Measurements from ENCODE around the gene TRAIP. TPM values are rescaled to one million over a fixed set of nuclear protein-coding genes. Genes with fewer than 3 reads are reported as not detected.
"Not testable (repeated sequence)": the region's sequence is repeated elsewhere in the genome, so short reads cannot be mapped to it uniquely, and the experiment has no call there.

TRAIP gene
- total RNA-seq, 1 donor from 2014 or later: 3.2 TPM

DNA sequence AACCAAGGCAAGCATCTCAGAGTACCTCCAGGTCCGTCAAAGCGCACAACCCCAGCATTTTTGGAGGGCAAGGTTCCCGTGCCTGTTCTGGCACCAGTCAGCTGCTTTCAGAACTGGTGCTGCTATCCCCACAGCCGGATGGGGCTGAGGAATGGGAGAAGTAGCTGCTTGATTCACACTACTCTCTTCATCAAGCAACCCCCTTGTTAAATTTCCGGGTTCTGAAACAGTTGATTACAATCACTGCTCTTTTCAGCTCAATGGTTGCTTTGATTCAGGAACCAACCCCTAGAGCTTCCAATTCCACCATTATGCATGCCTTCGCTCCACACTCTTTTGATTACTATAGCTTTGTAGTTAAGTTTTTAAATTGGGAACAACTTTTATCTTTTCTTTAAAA lies 30.3 kb downstream of the TRAIP start:
- DNase-seq (ENCODE audit: low read depth in 2 of 2): no peak

DNA sequence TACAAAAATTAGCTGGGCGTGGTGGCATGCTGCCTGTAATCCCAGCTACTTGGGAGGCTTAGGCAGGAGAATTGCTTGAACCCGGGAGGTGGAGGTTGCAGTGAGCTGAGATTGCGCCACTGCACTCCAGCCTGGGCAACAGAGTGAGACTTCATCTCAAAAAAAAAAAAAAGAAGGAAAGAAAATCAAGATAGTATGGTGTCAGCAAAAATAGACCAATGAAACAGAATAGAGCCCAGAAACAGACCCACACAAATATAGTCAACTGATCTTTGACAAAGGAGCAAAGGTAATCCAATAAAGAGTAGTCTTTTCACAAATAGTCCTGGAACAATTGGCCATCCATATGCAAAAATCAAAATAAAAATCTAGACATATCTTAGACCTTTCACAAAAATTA lies 33.2 kb downstream of the TRAIP start:
- not testable (repeated sequence) for DNase-seq (ENCODE audit: low read depth in 2 of 2)

DNA sequence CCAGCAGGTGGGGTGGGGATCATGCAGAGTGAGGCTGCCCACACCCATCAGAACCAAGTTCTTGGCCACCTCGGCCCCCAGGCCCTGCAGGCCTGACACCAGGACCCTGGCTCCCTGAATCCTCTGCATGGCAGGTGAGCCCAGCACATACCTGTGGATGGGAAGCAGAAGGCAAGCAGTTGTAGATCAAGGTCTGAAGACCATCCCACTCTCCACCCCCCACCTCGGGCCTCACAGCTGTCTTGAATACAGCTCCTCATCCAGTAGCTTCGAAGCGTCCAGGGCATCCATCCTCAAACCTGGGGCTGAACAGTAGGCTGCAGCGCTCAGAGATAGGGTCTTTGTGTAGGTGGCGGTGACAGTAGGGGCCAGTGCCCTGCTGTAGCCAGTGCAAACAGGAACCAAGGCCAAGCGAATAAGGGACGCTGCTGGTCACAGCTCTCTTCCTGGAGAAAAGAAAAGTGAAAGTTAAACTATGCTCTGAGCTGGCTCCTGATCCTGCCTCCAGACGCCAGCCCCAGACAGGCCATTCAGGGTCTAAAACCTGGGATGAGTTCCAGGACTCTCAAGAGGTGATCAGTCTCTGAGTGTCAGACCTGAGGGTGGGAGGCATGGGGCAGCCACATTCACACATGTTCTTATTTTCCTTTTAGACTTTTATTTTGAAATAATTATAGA lies 42.7 kb downstream of the TRAIP start, which contains the start of gene UBA7:
TSS of gene UBA7 (minus strand) at position 457 of the 678 bp plus-strand sequence. CDS start at position 291, 166 bp downstream.
- peak; percentile 48 to 64 for DNase-seq (ENCODE audit: low read depth in 2 of 2)

DNA sequence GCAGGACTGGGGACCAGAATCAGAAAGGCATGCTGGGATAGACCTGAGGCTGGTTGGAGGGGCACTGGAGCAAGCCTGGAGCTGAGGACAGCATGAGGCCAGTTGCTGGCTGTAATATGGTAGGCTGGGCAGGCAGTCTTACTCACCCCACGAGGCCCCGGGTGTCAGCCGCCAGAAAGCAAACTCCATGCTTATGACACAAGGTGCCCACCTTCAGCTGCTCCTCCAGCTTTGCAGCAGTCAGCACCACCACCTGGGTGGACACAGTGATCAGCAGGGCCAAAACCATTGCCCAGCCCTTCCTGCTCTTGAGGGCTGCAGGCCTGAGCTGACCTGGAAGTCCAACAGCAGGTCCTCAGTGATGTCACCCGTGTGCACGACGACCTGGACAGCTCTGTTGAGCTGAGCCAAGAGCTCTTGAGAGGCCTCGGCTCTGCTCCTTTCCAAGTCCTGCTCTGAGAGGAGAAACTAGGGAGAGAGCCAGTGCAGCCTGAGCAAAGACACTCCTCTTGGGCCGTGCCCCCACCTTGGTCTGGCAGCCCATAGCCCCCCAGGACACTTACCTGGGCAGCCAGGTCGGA lies 43.4 kb downstream of the TRAIP start:
- no peak for DNase-seq (ENCODE audit: low read depth in 2 of 2)

DNA sequence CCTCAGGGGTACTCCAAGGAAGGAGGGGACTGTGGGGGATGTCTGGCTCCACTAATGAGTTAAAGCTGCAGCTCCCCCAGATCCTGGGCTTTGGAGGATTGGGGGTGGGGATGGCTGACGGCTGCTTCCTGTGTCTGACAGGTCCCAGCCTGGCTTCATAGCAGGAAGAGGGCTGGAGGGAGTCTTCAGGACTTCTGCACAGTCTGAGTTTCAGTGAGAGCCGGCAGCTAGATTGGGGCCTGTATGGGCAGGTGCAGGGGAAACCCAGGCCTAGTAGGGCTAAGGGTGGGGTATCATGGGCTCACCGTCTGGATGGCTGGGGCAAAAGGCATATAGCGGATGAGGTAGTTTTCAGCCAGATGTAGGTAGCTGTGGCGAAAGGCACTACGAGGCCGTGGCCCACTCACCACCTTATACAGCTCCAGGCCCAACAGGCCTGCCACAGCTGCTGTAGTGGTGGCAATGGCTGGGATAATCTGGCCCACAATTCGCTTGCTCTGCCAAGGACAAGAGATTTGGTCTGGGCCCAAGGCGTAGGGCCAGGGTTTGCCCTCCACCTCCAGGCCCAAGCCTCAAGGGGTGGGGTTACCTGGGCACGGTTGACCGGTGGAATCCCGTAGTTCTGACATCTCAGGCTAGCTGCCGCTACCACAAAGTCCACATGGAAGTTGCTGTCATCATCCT lies 48.8 kb downstream of the TRAIP start:
- peak in 1 of 2 donors; percentile 25 for DNase-seq (ENCODE audit: low read depth in 2 of 2)

DNA sequence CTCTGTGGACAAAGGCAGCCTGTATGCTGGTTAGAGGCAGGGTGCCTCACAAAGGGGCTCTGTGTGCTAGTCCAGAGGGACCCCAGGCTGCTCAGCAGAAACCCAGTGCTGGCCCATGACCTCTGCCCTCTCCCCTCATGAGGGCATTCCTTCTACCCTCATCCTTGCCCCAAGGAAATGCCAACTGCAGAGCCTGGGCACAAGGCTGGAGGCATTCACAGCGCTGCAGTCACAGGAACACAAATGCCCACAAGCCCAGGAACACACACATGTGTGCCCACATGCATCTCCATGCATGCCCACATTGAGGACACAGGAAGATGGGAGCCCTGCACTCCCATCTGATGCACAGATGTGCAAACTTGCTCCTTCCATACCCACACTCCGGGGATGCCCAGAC lies 49.5 kb downstream of the TRAIP start:
- no peak for DNase-seq (ENCODE audit: low read depth in 2 of 2)

DNA sequence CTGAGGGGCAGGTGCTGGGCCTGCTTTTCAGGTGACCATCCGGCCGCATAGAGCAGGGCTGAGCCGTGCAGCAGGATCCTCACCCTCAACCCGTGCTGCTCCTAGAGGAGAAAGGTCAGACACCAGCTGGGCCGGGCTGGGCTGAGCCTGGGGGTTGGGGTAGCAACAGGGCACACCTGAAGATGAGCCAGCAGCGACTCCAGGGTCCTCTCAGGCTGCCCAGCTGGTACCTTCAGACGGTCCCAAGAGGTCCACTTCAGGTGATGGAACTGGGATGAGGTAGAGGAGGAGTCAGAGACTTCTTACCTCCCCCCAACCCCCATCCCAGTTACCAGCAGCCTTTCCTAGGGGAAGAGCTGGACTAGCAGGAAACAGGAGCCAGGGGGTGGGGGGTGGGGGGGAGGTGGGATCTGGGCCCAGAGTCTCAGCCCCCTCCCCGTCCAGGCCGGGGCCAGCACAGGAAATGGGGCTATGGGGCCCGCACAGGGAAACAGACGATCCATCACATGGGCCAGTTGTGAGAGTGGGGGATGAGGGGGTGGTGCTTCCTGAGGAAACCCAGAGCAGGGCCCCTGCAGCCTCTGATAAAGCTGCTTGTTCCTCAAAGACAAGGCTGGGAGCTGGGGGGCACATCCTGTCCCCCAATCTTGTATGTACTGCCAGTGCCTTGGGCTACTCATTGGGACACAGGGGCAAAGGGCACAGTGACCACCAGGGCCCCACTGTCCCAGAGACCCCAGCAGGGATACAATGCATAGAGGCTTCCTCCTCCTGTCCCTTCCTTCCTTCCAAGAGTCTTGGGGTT lies 50.3 kb downstream of the TRAIP start:
- peak; percentile 36 to 92 for DNase-seq (ENCODE audit: low read depth in 2 of 2)

DNA sequence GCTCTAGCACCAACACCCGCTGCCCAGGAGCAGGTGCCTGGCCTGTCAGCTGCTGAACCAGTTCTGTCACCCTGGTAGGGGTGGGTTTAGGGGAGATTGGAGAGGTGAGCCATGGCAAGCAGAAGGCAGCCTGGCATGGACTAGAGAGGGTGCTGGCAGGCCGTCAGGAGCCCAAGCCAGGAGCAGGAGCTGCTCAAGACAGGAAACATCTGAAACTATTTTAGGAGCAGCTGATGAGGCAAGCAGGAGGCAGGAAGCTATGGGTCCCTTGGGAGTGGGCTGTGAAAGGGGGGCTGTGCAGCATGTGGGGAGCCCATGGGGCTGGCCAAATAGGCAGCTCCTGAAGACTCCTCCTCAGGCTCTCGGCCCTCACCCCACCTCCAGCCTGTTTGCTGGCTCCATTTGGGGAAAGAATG lies 51.0 kb downstream of the TRAIP start:
- DNase-seq (ENCODE audit: low read depth in 2 of 2): peak in 1 of 2 donors; percentile 94

DNA sequence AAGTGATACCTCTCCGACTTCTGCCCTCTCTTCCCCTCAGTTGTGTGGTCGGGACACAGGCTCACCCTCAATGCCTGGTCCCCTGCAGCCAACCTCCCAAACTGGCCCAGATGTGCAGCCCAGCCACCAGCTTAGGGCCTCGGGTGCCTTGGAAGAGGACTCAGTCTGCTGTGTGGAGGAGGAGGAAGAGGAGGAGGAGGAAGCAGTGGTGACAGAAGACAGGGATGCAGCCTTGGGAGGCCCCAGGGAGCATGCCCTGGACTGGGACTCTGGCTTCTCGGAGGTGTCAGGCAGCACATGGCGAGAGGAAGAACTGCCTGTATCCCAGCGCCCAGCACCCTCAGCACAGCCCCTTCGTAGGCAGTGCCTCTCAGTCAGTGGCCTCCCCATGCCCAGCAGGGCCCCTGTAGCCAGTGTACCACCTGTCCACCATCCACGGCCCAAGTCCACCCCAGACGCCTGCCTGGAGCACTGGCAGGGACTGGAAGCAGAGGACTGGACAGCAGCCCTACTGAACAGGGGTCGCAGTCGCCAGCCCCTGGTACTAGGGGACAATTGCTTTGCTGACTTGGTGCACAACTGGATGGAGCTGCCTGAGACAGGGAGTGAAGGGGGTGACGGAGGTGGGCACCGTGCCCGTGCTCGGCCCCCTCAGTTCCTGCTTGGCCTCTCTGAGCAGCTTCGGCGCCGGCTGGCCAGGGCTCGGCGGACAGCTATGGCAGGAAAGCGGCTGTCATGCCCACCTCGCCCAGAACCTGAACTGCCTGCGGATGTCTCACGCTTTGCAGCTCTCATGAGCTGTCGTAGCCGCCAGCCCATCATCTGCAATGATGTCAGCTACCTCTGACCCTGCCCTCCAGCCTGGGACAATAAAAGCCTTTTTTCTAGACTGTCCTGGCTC lies 52.0 kb downstream of the TRAIP start:
- DNase-seq (ENCODE audit: low read depth in 2 of 2): peak in 1 of 2 donors; percentile 61

DNA sequence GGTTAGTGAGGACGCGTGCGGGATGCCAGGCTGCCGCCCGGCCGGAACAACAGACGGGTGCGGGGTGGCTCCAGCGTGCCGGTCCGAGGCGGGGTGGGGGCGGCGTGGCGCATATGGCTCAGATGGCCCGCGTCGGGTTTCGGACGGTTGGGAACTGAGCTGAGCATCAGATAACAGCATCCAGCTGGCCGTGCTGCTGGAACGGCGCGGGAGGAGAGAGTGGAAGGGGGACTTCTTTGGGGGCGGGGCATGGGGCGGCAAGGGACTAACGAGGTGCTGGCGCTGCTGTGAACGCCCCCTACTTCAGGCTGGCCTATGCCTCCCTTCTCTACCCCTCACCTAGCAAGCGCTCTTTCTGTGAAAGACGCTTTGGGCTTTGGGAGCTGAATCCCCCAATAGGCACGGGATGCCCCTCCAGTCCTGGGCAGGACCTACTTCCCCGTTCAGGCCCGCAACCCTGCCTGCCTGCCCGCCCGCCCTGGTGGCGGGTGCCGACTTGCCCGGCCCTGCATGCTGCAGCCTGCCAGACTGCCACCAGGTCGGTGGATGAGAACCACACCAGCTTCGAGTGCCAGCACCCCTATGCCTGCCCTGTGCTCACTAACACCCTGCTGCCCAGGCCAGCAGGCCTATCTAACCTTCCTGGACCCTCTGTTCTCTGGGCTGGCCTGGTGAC lies 52.8 kb downstream of the TRAIP start:
- DNase-seq (ENCODE audit: low read depth in 2 of 2): peak in 1 of 2 donors; percentile 46

DNA sequence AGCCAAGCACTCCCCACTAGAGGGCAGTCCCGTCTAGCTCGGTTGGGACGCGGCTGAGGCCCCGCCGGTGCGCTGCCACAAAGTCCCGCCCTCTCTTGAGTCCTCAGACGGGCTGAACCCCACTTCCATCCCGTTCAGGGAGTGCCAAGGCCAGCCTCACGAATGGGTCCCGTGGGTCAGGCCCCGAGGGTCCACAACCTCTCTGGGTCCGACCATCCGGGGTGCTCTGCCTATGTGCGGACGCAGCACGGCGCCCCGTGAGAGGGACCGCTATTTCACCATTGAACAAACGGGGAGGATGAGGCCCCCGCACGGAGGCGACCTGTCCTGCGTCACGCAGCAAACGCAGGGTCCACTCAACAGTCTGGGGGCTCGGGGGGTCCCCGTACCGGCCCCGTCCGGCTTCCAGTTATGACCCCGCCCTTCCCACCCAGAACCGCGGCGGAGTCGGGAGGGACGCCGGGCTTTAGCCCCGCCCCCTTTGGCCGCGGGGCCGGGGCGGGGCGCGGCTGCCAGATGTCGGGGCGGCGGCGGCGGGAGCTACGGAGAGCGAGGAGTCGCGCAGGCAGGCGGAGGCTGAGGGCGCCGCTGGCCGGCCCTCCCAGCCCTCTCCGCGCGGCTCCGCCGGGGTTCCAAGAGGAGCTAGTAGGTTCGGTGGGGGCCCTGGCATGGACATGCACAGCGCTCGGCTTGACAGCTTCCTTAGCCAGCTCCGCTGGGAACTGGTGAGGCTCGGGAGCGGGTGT lies 53.5 kb downstream of the TRAIP start, which contains the start of gene INKA1:
TSS of gene INKA1 (plus strand) at position 543 of the 746 bp plus-strand sequence. CDS start at position 675, 132 bp downstream.
- peak; percentile 62 to 87 for DNase-seq (ENCODE audit: low read depth in 2 of 2)

DNA sequence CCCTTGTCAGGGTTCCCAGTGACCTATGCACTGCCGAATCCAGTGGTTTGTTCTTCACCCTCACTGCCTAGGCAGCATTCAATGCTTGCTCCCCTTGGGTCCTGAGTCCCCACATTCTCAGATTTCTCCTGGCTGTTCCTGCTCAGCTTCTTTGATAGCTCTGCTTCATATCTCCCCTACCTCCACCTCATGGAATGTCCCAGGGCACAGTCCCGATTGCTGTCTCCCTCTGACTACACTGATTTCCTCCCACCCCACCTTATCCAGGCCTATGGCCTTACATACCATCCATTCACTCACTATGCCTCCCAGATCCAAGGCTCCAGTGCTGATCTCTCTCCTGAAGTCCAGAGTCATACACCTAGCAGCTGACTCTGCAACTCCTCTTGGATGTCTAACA lies 55.2 kb downstream of the TRAIP start:
- no peak for DNase-seq (ENCODE audit: low read depth in 2 of 2)

DNA sequence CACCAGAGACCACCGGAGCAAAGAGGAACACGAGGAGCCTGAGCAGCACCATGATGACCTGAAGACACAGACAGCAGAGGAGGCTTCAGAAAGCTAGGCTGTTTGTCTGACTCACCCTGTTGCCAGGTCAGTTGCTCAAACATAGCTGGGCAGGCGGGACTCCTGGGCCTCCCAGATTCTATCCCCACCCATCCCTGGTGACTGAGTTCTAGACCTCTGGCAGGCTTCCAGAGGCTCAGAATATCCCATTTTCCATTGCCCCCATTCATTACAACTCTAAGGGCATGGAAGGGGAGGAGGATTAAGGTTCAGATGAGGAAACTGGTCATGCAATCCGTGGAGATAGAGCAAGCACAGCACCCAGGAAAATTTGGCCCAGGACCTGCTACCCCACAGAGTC lies 56.6 kb downstream of the TRAIP start, which contains the start of gene CDHR4:
TSS of gene CDHR4 (minus strand) at position 113 of the 400 bp plus-strand sequence. CDS start at position 52, 61 bp downstream.
- no peak for DNase-seq (ENCODE audit: low read depth in 2 of 2)

DNA sequence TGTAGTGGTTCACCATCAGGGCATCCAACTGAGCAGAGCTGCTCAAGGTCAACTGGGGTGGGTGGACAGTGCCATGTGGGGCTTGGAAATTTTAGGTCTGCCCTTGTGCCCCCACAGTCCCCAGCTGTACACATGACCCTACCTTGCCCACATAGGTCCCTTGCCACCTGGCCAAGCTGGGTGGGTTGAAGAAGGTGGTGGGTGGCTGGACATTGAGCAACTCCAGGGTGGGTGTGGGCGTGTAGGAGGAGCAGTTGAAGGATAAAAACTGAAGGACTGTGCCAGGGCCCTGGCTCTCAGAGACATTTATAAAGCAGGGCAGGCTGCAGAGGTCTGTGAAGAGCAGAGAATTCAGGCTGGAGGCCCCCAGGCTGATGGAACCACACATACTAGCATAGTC lies 57.3 kb downstream of the TRAIP start:
- DNase-seq (ENCODE audit: low read depth in 2 of 2): no peak

DNA sequence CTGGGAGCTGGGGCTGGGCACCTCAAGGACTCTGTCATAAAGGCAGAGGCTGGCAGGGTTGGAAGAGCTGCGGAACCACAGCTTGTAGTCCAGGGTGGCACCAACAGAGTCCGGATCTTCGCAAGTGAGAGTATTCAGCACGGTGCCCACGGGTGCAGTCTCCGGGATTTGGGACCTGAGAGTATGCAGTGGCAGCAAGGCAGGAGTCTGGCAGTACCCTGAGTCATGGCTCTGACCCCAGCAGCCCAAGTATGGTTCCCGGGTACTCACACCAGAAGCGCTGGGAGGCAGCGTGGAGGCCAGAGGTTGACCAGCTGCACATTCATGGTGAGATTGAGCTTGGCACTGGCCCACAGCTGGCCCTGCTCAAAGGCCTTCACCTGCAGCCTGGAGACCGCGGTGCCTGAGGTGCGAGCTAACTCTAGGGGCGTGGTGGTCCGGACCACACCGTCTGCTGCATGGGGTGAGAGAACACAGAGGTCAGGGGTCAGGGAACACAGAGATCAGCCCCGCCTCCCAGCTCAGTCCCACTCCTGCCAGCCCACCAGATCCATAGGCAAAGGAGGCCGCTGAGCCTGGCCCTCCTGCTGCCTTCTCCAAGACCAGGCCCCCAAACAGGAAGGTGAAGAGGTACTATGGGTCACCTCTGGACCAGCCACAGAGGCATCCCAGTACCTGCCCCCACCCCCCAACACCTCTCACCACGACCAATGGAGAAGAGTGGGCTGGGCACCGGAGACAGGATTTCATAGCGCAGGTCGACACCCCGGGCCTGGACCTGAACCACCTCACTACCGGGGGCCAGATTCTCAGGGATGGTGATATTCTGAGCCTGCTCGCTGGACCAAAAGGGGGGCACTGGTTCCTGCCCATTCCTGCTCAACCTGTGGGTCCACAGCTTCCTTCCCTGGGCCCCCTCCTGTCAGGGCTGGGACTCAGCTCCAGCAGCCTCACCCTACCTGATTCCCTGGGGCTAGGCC lies 61.1 kb downstream of the TRAIP start:
- no peak for DNase-seq (ENCODE audit: low read depth in 2 of 2)

DNA sequence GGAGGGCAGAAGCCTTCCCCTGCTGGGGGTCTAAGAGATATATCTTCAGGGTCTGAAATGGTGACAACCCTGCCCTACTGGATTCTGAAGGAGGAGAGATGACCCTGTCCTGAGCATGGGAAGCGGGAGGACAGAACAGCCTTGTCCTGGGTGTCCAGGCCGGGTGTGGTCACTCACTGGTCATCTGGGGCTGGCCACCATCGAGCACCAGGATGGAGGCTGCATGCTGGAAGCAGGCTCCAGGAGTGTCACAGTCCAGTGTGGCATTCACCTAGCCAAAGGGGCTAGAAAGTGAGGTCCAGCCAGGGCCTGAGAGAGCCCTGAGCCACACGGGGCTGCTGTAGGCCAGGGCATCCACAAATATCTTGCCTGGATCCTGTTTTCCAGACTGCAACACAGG lies 61.9 kb downstream of the TRAIP start:
- no peak for DNase-seq (ENCODE audit: low read depth in 2 of 2)

DNA sequence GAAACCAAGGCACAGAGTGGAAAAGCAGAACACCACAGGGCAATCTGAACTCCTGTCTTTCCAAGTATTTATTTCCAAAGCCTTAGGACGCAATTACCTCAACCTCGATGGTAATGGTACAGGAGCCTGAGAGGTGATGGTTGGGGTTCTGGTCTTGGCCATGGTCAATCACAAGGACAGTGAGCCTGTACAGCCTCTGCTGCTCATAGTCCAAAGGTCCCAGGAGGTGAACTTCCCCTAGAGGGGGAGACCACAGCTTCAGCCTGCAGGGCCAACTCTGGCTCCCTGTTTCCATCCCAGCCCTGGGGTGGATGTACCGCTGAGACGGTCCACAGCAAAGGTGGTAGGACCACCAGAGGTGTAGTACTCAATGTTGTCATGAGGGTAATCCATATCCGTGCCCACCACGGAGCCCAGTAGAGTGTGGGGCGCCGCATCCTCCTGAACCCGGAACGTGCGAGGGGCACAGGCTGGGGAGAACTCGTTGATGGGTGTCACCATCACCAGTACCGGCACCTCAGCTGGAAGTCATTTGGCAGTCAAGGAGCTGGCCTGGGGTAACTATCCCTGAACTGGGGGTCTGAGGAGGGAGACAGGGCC lies 62.8 kb downstream of the TRAIP start:
- no peak for DNase-seq (ENCODE audit: low read depth in 2 of 2)

Measured in dermis microvascular lymphatic vessel endothelial cell (primary cell).